ENCODE data around the gene STIM1.

Gene STIM1

GRCh38 chr11:4134806-4135205 lies 279.3 kb downstream of the STIM1 start:
- no peaks in the 10 kb centered on the region for H3K79me2 ChIP-seq (ENCODE audit: control insufficient read depth, low read length)
- no peaks in the 10 kb centered on the region for H3F3A ChIP-seq (ENCODE audit: control insufficient read depth, insufficient read depth)
- H3K4me1 ChIP-seq (ENCODE audit: control insufficient read depth, low read length): no peaks in the 10 kb centered on the region
- no peak overlapping the region for H3K4me2 ChIP-seq (ENCODE audit: low read length)
- no peaks in the 10 kb centered on the region for H4K20me1 ChIP-seq (ENCODE audit: control insufficient read depth, insufficient read depth, low read depth, low read length)
- no peaks in the 10 kb centered on the region for H3K9me3 ChIP-seq (ENCODE audit: control insufficient read depth, insufficient read depth, low read length)
- H3K27ac ChIP-seq (ENCODE audit: low read depth, low read length): no peak overlapping the region
- H3K36me3 ChIP-seq (ENCODE audit: control insufficient read depth, low read length): peaks cover 81% of the 10 kb centered on the region
- TF ChIP-seq CTCF (IDR thresholded peaks at IDR 0.05; ENCODE audit: low read depth, low read length, poor library complexity, severe bottlenecking) (no peak), EZH2phosphoT487 (IDR thresholded peaks at IDR 0.05; ENCODE audit: borderline replicate concordance, low read length) (no peak)
- no peaks in the 10 kb centered on the region for H3K27me3 ChIP-seq (ENCODE audit: control insufficient read depth, low read length)
- no peaks in the 10 kb centered on the region for H3K9me2 ChIP-seq (replicated peaks; ENCODE audit: control insufficient read depth, low read length)
- H3K4me3 ChIP-seq (ENCODE audit: low read length): no peak overlapping the region

- Histone ChIP-seq H3F3A (ENCODE audit: control insufficient read depth, insufficient read depth) (no peaks in the 10 kb centered on the region), H4K20me1 (ENCODE audit: control insufficient read depth, insufficient read depth, low read depth, low read length) (no peaks in the 10 kb centered on the region), H3K27ac (ENCODE audit: low read depth, low read length) (no peak overlapping the region), H3K27me3 (ENCODE audit: control insufficient read depth, low read length) (no peaks in the 10 kb centered on the region), H3K4me1 (ENCODE audit: control insufficient read depth, low read length) (no peaks in the 10 kb centered on the region), H3K4me2 (ENCODE audit: low read length) (no peak overlapping the region), H3K4me3 (ENCODE audit: low read length) (no peak overlapping the region), H3K9me2 (replicated peaks; ENCODE audit: control insufficient read depth, low read length) (no peaks in the 10 kb centered on the region), H3K36me3 (ENCODE audit: control insufficient read depth, low read length) (peaks cover 82% of the 10 kb centered on the region), H3K79me2 (ENCODE audit: control insufficient read depth, low read length) (no peaks in the 10 kb centered on the region), H3K9me3 (ENCODE audit: control insufficient read depth, insufficient read depth, low read length) (no peaks in the 10 kb centered on the region)
- TF ChIP-seq CTCF (IDR thresholded peaks at IDR 0.05; ENCODE audit: low read depth, low read length, poor library complexity, severe bottlenecking): no peak
- TF ChIP-seq EZH2phosphoT487 (IDR thresholded peaks at IDR 0.05; ENCODE audit: borderline replicate concordance, low read length): no peak
Observed at GRCh38 chr11:4138497-4138896, 283.0 kb downstream of the STIM1 start.

GRCh38 chr11:4140067-4140636 lies 284.7 kb downstream of the STIM1 start:
- Histone ChIP-seq H3K27ac (ENCODE audit: low read depth, low read length) (no peak overlapping the region), H3F3A (ENCODE audit: control insufficient read depth, insufficient read depth) (no peaks in the 10 kb centered on the region), H3K9me2 (replicated peaks; ENCODE audit: control insufficient read depth, low read length) (no peaks in the 10 kb centered on the region)

More at GRCh38 chr11:4140067-4140636, 284.7 kb downstream of the STIM1 start:
- no peak overlapping the region for H3K4me2 ChIP-seq (ENCODE audit: low read length)
- peaks cover 70% of the 10 kb centered on the region for H3K36me3 ChIP-seq (ENCODE audit: control insufficient read depth, low read length)
- H4K20me1 ChIP-seq (ENCODE audit: control insufficient read depth, insufficient read depth, low read depth, low read length): no peaks in the 10 kb centered on the region
- H3K27me3 ChIP-seq (ENCODE audit: control insufficient read depth, low read length): no peaks in the 10 kb centered on the region
- H3K79me2 ChIP-seq (ENCODE audit: control insufficient read depth, low read length): no peaks in the 10 kb centered on the region
- no peaks in the 10 kb centered on the region for H3K4me1 ChIP-seq (ENCODE audit: control insufficient read depth, low read length)
- H3K9me3 ChIP-seq (ENCODE audit: control insufficient read depth, insufficient read depth, low read length): no peaks in the 10 kb centered on the region
- no peak for TF ChIP-seq EZH2phosphoT487 (IDR thresholded peaks at IDR 0.05; ENCODE audit: borderline replicate concordance, low read length)
- H3K4me3 ChIP-seq (ENCODE audit: low read length): no peak overlapping the region
